ENCODE data around the gene NOS3. TPM values are rescaled to one million over a fixed set of nuclear protein-coding genes. Genes with fewer than 3 reads are reported as not detected.
"Not testable (repeated sequence)": the region's sequence is repeated elsewhere in the genome, so short reads cannot be mapped to it uniquely, and the experiment has no call there.

The NOS3 gene
- total RNA-seq, 1 donor from 2014 or later: 50.7 TPM

- no peak for DNase-seq (ENCODE audit: low spot score)
Observed at GRCh38 chr7:151017370-151017952, 26.6 kb downstream of the NOS3 start.

DNA sequence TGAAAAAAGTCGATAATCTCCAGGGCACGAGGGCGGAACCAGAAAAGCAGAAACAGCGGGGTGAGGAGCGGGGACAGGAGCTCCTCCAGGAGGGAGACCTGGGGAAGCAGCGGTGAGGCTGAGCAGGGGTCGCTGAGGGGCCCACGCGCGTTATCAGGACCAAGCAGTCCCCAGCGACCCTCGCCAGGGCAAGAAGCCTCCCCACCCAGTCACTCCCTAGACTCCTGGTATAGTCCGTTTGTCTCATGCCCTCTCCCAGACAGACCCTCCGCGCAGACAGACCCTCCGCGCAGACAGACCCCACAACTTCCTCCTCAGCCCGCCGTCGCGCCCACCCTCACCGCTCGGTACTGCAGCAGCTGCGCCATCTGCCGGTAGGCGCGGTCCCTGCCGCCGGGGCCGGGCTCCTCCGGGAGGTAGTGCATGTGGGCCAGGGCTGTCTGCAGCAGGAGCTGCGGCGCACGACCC lies 27.2 kb downstream of the NOS3 start:
- peak; percentile 66 for DNase-seq (ENCODE audit: low spot score)

DNA sequence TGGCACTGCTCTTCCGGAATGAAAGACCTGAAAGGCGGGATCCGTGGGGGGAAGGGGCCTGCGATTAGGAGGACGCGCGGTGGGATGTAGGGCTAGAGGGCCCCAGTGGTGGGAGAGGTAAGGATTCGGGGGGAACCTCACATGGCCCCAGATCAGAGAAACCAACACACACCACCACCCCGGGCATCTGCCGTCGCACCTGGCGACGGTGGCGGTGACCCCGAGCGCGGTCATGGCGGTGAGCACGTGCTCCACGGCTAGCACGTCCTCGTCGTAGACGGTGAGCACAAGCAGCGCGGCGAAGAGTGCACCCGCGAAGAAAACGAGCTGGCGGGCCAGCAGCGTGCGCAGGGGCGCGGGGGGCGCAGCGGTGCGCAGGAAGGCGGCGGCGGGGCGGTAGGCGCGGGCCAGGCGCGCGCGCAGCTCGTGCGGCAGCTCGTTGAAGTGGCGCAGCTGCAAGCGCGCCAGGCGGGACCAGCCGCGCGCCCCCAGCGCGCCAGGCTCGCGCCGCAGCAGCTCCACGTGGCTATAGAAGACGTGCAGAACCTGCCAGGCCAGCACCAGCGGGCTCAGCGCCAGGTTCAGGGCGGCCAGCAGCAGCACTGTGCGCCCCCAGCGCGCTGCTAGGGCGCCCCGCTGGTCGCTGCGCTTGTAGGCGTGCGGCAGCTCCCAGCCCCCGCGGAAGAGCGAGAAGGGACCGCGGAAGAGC lies 27.8 kb downstream of the NOS3 start:
- DNase-seq (ENCODE audit: low spot score): no peak

DNA sequence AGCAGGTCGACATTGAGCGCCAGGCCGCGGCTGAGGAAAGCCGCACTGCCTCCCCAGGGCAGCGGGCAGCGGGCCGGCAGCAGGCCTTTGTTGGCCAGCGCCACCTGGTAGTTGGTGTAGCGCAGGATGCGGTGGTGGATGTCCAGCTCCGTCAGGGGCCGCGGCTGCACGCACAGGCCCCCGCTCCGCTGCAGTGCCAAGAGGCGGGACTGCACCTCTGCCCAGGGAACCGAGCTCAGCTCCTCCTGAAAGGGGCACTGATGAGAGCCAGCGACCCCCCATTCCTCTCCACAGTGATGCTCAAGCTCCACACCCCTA lies 28.3 kb downstream of the NOS3 start:
- DNase-seq (ENCODE audit: low spot score): no peak

GRCh38 chr7:151020231-151020630 lies 29.4 kb downstream of the NOS3 start:
- no peak for DNase-seq (ENCODE audit: low spot score)

- DNase-seq (ENCODE audit: low spot score): no peak
Observed at GRCh38 chr7:151023232-151023631, 32.4 kb downstream of the NOS3 start.

- DNase-seq (ENCODE audit: low spot score): no peak
Observed at GRCh38 chr7:151024435-151025056, 33.7 kb downstream of the NOS3 start, which contains the start of gene ATG9B. Gene ATG9B (minus strand): TSS chr7:151024494. CDS start chr7:151024423, 71 bp downstream.

DNA sequence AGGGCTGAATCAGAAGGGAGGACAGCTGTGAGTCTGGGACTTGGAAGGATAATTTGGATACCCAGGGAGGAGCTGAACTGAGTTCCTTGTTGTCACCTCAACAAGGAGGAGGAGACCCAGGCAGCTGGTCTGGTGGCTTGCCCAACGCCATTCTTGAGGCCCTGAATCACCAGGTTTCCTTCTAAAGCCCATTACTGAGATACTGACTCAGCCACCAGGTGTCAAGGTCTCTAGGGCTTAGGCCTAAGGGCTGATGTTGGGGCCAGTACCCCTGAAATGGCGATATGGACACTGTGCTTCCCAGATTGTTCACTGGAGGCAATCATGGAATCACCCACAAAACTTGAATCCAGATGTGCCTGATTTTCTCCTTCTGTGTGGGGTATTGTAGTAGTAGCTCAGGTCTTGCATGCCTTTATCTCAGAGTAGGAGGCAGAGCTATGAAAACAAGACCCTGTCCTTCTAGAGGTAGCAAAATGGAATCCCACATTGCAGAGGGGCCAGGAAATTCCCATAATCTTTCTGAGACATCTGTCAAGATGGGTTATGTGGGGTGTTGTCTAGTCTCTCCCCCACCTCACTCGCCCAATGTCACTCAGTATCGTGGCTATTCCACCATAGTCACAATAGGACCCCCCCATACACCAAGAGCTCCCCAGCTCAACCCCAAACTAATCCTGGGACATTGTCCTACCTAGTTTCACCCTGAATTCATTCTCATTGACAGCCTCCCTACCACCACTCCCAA lies 35.3 kb downstream of the NOS3 start:
- no peak for DNase-seq (ENCODE audit: low spot score)

GRCh38 chr7:151026771-151027727 lies 36.2 kb downstream of the NOS3 start:
- not testable (repeated sequence) for DNase-seq (ENCODE audit: low spot score)

- DNase-seq (ENCODE audit: low spot score): not testable (repeated sequence)
Observed at GRCh38 chr7:151027728-151028130, 36.9 kb downstream of the NOS3 start.

- DNase-seq (ENCODE audit: low spot score): peak; percentile 100
Observed at GRCh38 chr7:151028131-151028947, 37.5 kb downstream of the NOS3 start, which contains the start of gene ABCB8. Gene ABCB8 (plus strand): TSS chr7:151028450. CDS start chr7:151028516, 66 bp downstream.

DNA sequence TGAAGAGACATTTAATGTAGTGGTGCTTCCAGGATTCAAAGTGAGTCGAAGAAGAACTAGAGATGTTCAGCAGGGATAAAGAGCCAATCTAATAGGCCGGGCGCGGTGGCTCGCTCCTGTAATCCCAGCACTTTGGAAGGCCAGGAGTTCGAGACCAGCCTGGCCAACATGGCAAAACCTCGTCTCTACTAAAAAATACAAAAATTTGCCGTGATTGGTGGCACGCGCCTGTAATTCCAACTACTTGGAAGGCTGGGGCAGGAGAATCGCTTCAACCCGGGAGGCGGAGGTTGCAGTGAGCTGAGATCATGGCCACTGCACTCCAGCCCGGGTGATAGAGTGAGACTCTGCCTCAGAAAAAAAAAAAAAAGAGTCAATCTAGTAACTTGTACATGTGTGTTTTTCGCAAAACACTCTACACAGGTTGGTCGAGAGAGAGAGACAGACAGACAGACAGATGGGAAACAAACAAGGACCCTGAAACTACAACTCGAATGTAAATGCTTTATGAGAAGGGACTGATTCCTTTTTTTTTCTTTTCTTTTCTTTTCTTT lies 38.2 kb downstream of the NOS3 start:
- DNase-seq (ENCODE audit: low spot score): no peak

DNA sequence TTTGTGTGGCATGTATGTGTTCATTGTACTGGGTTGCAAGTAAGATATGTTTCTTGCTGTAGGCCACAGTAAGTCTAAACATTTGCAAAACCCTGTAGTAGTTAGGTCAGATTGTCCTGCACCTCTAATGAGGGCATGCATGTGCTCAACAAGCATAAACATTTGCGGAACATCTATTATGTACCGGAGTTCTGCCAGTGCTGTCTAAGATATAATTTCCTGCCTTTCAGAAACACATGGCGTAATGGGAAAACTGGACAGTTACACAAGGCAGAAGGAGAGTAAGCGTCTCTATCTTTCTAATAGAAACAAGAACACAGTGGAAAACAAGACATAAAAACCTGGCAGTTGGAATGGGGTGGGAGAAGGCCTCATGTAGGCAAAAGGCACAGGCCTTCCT lies 40.2 kb downstream of the NOS3 start:
- DNase-seq (ENCODE audit: low spot score): no peak

GRCh38 chr7:151032936-151033863 lies 42.4 kb downstream of the NOS3 start:
- no peak for DNase-seq (ENCODE audit: low spot score)

DNA sequence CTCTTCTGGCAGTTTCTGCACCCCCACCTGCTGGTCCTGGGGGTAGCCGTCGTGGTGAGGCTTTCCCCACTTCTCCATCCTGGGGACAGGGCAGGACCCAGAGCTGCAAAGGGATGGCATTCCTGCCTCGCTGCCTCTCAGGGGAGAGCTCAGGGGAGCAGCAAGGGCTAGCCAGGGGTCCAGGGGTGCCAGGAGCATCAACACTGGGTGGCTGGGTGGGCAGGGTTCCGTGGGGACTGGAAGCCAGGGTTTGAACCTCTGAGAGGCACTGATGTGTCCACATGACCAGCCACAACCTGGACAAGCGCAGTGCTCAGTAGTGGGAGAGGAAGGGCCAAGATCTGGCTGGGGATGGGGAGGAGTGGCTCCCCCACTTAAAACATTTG lies 43.0 kb downstream of the NOS3 start:
- no peak for DNase-seq (ENCODE audit: low spot score)

- no peak for DNase-seq (ENCODE audit: low spot score)
Observed at GRCh38 chr7:151034312-151035025, 43.7 kb downstream of the NOS3 start.

- no peak for DNase-seq (ENCODE audit: low spot score)
Observed at GRCh38 chr7:151035026-151035717, 44.4 kb downstream of the NOS3 start.

DNA sequence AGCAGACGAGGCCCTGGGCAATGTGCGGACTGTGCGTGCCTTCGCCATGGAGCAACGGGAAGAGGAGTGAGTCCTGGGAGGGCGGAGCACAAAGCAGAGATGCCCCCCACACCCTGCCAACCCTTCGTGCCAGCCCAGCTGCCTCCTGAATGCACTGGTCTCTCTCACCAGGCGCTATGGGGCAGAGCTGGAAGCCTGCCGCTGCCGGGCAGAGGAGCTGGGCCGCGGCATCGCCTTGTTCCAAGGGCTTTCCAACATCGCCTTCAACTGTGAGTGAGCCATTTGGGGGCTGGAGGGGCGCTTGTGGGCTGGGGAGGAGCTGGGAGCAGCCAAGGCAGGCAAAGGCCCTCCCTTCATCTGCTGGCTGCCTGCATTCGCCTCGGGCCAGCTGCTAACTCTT lies 45.1 kb downstream of the NOS3 start:
- DNase-seq (ENCODE audit: low spot score): no peak
